CD4-positive, alpha-beta T cell treated with Interleukin-6 for 4 hours (primary cell): ENCODE measurements around the gene ATF6.

ENCODE experiments used
- DNase-seq: peaks from one replicate; pipeline ENCODE4 v3.0.0-alpha.2; 2020; ENCODE audit warnings: mixed read lengths

ATF6 gene

DNA sequence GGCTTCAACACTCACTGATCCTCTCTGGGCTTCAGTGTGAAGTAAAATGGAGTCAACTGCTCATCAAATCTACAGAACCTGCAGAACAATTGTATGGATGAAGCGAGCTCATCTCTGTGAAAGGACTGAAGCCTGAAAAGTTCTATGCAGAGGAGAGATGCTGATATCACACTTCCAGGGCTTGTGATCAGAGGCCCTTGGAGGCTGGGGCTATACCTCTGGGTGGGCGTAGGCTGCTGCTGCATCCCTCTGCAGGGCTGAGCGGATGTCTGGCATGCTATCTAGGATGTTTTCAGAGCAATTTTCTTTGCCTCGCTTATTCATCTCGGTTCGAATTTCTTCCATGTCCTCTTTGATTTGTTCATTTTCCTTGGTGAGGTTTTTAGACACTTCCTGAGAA, 240.0 kb downstream of the ATF6 start:
- no peak for DNase-seq

- DNase-seq: no peak
Measured at GRCh38 chr1:162007466-162007865, 241.3 kb downstream of the ATF6 start.

DNA sequence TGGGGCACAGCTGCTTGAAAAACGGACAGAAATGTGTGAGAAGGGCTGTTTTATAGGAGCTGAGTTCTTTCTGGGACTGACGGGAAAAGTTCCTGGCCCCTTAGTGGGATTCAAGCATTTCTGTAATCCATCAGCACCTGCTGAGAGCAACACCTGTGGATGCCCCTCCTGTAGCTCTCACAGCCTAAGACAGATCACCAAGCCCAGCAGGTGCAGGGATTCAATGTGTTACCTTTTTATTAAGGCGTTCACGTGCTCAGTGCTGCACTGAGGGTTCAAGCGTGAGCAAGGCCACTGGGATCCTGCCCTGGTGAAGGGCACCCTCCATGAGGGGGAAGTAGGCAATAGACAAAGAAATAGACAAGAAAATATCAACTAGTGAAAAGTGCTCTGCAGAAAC, 242.7 kb downstream of the ATF6 start:
- DNase-seq: no peak

DNA sequence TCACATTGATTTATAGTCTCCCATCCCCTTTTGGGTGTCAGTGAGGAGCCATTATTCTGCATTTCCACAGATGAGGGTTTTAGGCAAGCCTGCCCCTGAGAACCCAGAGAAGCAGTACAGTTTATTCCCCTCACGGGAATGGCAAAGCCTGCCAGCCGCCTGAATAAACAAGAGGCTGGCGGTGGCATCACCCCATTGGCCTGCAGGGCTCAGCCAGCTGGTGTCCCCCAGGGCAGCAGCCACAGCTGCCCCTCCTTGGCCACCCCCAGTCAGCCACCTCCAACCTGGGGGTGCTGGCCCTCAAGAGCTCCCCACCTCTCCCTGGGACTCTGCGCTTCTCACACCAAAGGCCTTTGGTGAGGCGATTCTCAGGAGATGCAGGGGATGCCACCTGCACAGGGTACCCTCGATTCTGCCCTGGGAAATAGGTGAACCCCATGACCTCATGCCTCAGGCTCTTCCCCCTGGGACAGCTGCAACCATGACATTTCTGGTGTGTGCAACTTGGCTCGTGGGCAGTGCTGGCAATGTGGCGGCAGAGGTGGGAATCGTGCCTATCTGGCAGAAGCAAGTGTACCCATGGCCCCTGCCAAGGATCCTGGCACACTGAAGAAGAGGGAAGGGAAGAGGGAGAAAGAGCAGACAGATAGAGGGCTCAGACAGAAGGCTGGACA, 243.5 kb downstream of the ATF6 start:
- no peak for DNase-seq

GRCh38 chr1:162010175-162010506, 244.0 kb downstream of the ATF6 start:
- no peak for DNase-seq

- DNase-seq: no peak
Measured at GRCh38 chr1:162011337-162012012, 245.4 kb downstream of the ATF6 start.

GRCh38 chr1:162013289-162013688, 247.2 kb downstream of the ATF6 start:
- no peak for DNase-seq
